Kidney (tissue), 14 donors: ENCODE measurements around the gene TM4SF18. TPM values are rescaled to one million over a fixed set of nuclear protein-coding genes. Genes with fewer than 3 reads are reported as not detected.

Experiments
- DNase-seq, 5 donors: peaks; one replicate each; pipeline ENCODE4 v3.0.0-alpha.2; 2013 to 2020
- FAIRE-seq: peaks from 2 replicates; lab custom pipeline; 2012; peaks lifted over from hg19 to GRCh38; lab: Jason Lieb, UNC
- H3K27ac ChIP-seq, 2 donors: one replicate each; pipeline ENCODE4 v1.7.0; 2013; ENCODE audit warnings: low read depth in 2 of 2, low read length in 2 of 2, inconsistent platforms in 1 of 2
- H3K27me3 ChIP-seq: one replicate; pipeline ENCODE4 v1.7.1; 2013; ENCODE audit warnings: low read length, inconsistent platforms; ENCODE audit not compliant: control insufficient read depth, insufficient read depth
- H3K36me3 ChIP-seq, 3 donors: one replicate each; pipeline versions ENCODE4 v1.7.0 to v1.7.1; 2013; ENCODE audit warnings: low read length in 3 of 3, control low read depth in 1 of 3, inconsistent platforms in 1 of 3; ENCODE audit not compliant: insufficient read depth in 3 of 3, control insufficient read depth in 2 of 3
- H3K4me1 ChIP-seq, 3 donors: one replicate each; pipeline versions ENCODE4 v1.7.0 to v1.7.1; 2013; ENCODE audit warnings: low read length in 3 of 3, inconsistent platforms in 1 of 3, low read depth in 1 of 3; ENCODE audit not compliant: control insufficient read depth in 2 of 3, insufficient read depth in 2 of 3
- H3K4me3 ChIP-seq, 3 donors: one replicate each; pipeline versions ENCODE4 v1.7.0 to v1.8.1; 2013; ENCODE audit warnings: low read length in 3 of 3, control low read depth in 1 of 3, inconsistent platforms in 1 of 3
- H3K9ac ChIP-seq, 3 donors: one replicate each; pipeline versions ENCODE4 v1.7.0 to v1.7.1; 2013; ENCODE audit warnings: low read length in 3 of 3, control low read depth in 1 of 3, inconsistent platforms in 1 of 3
- H3K9me3 ChIP-seq, 3 donors: one replicate each; pipeline versions ENCODE4 v1.7.0 to v1.7.1; 2013; ENCODE audit warnings: low read length in 3 of 3, control low read depth in 1 of 3, inconsistent platforms in 1 of 3; ENCODE audit not compliant: control insufficient read depth in 2 of 3, insufficient read depth in 1 of 3
- CTCF ChIP-seq: IDR thresholded peaks from 3 replicates; pipeline ENCODE4 v1.5.1; 2012; ENCODE audit warnings: mild to moderate bottlenecking, moderate library complexity, borderline replicate concordance; ENCODE audit not compliant: insufficient read depth; ENCODE audit errors: extremely low read depth
- intact Hi-C: fragments of 100-400 bp; cut with DNase I; formaldehyde crosslinking; loops from one replicate; pipeline ENCODE4 v1.11.1; 2022
- polyA plus RNA-seq: library from polyadenylated mRNA; stranded (reverse); fragments of 350-450 nt; fragmentation: Illumina TruSeq; extraction: RNeasy Lipid Tissue Mini Kit (QIAGEN cat#74804); gene quantifications from one replicate; pipeline ENCODE4 v1.2.3, GENCODE V29; 2014; ENCODE audit warnings: low read depth, low replicate concordance; ENCODE audit not compliant: insufficient read depth
- total RNA-seq: library from RNA; stranded (reverse); fragmentation: NEBNext Ultra II Directional; extraction: Animal tissue kit (Norgen Biotek cat#: 25700); gene quantifications from one replicate; pipeline ENCODE4 v1.2.1, GENCODE V29; 2021
- donor health status: control.
- donor health status: control.
- donor health status: control.
- donor health status: control.
- donor health status: control.
- donor health status: DM: yes; HTN: yes; CAD: no.
- donor health status: Normal renal cell carcinoma (clear cell type).

TM4SF18 gene
- total and polyA plus RNA-seq, 2 donors from 2014 or later: 14.2 to 19.7 TPM

- intact Hi-C loops: no loop called here
- H3K27ac ChIP-seq: no peak overlapping the region
- H3K9me3 ChIP-seq: no peaks in the 10 kb centered on the region
- no peak for TF ChIP-seq CTCF
- FAIRE-seq (no peak), DNase-seq (no peak)
- H3K4me1 ChIP-seq: peaks cover 0 to 13% (median 0%) of the 10 kb centered on the region in 3 donors
- H3K36me3 ChIP-seq: no peaks in the 10 kb centered on the region
- no peak overlapping the region for H3K9ac ChIP-seq
- H3K4me3 ChIP-seq: no peak overlapping the region
- H3K27me3 ChIP-seq: no peaks in the 10 kb centered on the region
Observed at GRCh38 chr3:149330609-149331331, 2.7 kb downstream of the TM4SF18 start.

- intact Hi-C loops: no loop called here
- Histone ChIP-seq H3K27ac (no peak overlapping the region), H3K9me3 (no peaks in the 10 kb centered on the region), H3K9ac (no peak overlapping the region), H3K27me3 (no peaks in the 10 kb centered on the region), H3K4me3 (no peak overlapping the region), H3K4me1 (no peaks in the 10 kb centered on the region), H3K36me3 (no peaks in the 10 kb centered on the region)
- FAIRE-seq: no peak
- TF ChIP-seq CTCF: no peak
- no peak for DNase-seq
Observed at GRCh38 chr3:149327156-149327555, 6.3 kb downstream of the TM4SF18 start.

GRCh38 chr3:149325581-149325980, 7.9 kb downstream of the TM4SF18 start:
- Histone ChIP-seq H3K36me3 (no peaks in the 10 kb centered on the region), H3K9me3 (no peaks in the 10 kb centered on the region), H3K4me3 (no peak overlapping the region), H3K27ac (no peak overlapping the region), H3K4me1 (no peaks in the 10 kb centered on the region), H3K27me3 (no peaks in the 10 kb centered on the region), H3K9ac (no peak overlapping the region)
- no peak for TF ChIP-seq CTCF
- intact Hi-C loops: no loop called here
- no peak for FAIRE-seq
- DNase-seq: no peak

GRCh38 chr3:149324332-149324731, 9.1 kb downstream of the TM4SF18 start:
- no peak overlapping the region for H3K4me3 ChIP-seq
- TF ChIP-seq CTCF: no peak
- H3K27me3 ChIP-seq: no peaks in the 10 kb centered on the region
- peaks cover 0 to 3% (median 0%) of the 10 kb centered on the region in 3 donors for H3K4me1 ChIP-seq
- intact Hi-C loops: no loop called here
- DNase-seq (no peak), FAIRE-seq (no peak)
- no peak overlapping the region for H3K27ac ChIP-seq
- no peaks in the 10 kb centered on the region for H3K36me3 ChIP-seq
- no peak overlapping the region for H3K9ac ChIP-seq
- no peaks in the 10 kb centered on the region for H3K9me3 ChIP-seq
